Left lobe of liver (tissue), 2 donors: Measurements from ENCODE around the gene CAV1. TPM values are rescaled to one million over a fixed set of nuclear protein-coding genes. Genes with fewer than 3 reads are reported as not detected.

Experiments used
- ATAC-seq: fragments of 200-7000 bp; cut with Tn5 transposase; one replicate; pipeline ENCODE4 v1.9.1; 2020; ENCODE audit warnings: mild to moderate bottlenecking, moderate library complexity
- DNase-seq: peaks from one replicate; pipeline ENCODE4 v3.0.0-alpha.2; 2020; ENCODE audit warnings: low spot score
- total RNA-seq: library from RNA; stranded (reverse); gene quantifications from one replicate; pipeline ENCODE4 v1.2.1, GENCODE V29; 2021
- donor health status: DM: no; HTN: no; CAD: no; lungs with moderate emphysema.
- donor health status: DM: no; HTN: yes; CAD: no.

Gene CAV1
- total RNA-seq, 1 donor from 2014 or later: 9.3 TPM

DNA sequence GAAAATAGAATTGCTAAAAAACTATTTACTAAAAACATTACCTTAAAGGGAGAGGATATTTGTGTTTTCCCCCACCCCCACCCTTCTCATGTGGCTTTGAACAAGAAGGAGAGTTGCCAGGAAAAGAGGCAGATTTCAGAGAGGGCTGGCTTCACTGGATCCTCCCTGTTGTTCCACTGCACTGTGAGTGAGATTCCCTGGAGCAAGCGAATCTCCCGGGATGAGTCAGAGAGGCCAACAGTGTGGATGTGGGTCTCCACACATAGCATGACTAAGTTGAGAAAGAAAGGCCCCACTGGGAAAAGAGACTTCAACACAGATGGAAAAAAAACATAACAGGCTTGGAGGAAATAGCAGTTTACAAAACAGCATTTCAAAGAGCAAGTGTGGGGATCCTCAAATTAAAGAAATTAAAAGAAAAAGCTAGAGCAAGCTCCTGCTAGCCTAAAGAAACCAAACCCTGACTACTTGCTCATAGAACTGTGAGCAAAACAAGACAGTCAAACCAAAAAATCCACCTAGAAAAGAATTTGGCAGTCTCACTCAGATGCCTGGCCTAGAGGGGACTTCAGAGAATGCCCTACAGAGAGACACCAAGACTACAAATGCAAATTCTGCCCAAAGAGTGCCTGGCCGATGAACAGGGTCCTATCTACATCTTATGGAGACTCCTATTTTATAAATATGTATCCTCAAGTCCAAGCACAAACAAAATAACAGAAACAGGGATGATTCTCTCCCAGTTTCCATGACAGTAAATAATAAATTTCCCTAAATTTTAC, 3.4 kb downstream of the CAV1 start:
- DNase-seq (no peak), ATAC-seq (no peak)

DNA sequence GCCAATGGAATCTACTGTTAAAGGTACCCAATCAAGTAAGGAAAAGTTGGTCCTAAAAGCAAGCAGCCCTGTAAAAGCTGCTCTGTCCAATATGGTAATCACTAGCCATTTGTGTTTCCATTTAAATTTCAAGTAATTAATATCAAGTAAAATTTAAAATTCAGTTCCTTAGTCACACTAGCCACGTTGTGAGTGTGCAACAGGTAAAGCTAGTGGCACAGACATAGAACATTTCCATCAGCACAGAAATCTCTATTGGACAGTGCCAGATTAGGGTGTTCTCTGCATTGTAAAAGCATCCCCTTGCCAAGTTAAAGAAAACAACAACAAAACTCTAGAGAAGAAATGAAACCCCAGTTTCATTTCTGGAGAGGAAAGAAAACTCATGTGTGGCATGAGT, 4.4 kb downstream of the CAV1 start:
- no peak for DNase-seq
- no peak for ATAC-seq

DNA sequence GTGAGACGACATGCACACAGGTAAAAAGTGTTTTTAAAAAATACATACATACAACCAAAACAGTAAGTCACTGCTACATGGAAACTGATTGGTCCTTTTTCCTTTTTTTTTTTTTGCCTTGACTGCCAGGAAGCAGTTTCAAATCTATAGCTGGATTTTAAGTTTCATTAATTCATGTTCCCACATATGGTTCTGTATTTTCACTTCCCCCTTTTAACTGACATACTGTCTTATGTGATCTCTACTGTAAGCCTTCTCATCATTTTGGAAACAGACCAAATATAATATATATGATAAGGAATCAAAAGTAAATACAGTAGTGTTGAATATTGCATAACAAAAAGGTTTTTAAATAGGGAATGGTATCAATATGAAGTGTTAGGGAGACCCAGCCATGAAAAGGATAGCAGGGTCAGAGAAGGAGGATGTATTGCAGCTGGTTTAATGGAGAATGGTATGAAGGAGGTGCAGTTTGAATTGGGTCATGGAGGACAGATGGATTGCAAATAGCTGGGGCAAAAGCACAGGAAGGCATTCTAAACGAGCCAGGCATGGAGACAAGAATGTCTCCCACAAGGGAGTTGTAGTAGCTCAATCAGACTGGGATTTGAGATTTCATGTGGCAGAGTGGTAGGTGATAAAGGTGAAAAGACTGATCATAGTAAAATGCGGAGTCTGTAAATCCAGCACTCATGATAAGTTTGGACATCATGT, 5.4 kb downstream of the CAV1 start:
- DNase-seq: no peak
- no peak for ATAC-seq

DNA sequence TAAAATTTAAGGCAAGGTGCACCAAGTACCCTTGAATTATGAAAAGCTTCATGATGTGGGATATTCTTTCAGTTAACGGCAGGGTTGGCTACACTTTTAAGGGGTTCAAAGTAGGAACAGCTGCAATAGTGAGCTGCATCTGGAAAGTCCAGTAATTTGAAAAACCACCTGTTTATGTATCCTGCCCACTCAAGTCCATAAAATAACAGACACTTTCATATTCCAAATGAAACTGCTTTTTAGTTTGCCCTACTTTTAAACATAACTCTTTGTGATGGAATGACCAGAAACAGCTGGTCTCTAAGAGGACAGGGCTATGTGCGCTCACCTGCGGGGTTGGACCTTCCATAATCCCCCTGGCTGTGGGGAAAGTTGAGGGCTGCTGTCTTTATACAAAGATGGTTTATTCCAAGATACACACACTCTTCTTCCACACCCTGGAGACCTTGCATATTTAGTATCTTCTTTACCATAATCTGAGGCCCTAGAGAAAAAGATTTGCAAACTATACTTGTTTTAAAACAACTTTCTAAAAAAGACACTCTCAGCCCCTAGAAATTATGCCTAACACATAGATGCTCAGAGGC, 7.4 kb downstream of the CAV1 start:
- ATAC-seq (no peak), DNase-seq (no peak)

DNA sequence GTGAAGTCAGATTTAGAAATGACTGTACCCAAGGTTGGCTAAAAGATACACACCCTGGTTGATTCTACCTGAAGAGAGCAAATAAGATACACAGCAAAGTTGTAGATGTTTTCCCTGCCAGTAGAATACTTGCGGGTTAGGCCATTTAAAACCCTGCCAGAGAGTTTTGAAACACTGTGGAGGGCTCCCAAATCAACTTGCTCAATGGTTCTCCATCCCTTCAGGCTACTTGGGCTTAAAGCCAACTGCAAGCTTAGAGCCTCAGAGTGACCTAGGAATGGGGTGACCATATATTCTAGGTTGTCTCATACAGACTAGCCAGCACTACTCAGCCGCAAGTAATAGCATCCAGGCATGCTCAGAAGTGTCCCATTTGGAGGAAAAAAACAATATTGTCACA, 10.0 kb downstream of the CAV1 start:
- DNase-seq (peak; percentile 68), ATAC-seq (peak; percentile 64)

DNA sequence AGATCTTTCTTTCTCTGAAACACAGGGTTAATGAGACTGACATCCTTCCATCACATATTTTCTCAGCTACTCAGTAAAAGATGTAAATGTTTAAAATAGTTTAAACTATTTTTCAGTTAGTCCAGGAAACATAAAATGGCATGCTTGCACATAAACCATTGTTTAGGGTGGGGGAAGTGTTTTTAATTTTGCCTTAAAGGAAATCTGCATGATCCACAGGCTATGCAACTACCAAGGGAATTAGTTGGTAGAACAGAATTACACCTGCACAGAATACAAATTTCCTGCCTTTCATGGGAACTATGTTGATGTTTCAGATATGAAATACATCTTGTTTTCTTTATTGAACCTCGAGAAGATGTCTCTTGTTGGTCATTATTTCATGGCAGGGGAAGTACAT, 10.6 kb downstream of the CAV1 start:
- no peak for DNase-seq
- ATAC-seq: no peak

DNA sequence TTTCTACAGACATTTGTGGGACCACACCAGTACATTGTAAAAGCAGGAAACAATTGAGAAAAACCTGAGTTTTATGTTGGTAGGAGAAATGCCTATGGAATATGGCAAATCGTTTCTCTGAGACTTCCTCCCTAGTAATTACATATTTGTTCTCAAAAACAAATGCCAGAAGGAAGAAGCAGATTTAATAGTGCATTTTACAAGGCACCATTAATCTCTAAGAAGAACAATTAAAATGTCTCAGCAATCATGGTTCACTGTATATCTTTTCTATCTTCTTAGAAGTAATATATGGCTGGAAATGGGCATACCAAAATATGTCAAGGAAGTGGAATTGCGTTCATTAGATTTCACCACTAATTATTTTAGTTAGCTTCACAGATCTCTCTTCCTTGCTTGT, 13.3 kb downstream of the CAV1 start:
- no peak for DNase-seq
- no peak for ATAC-seq

DNA sequence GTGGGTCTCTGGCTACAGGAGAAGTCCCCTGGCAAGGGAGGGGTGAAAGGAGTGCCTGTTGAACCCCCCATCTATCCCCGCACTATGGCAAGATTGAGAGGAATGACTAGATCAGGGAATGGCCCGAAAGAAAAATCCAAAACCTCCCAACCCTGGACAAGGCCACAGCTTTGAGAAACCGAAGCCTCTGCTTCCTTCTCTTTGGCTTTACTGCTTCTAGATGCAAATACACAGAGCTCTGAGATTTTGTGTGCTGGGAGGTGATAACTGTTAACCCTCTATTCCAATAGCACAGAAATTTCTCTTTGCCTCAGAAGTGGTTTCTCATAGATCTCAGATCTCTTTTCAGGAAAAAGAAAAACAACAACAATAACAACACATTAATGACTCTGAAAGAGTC, 15.0 kb downstream of the CAV1 start:
- no peak for ATAC-seq
- no peak for DNase-seq

DNA sequence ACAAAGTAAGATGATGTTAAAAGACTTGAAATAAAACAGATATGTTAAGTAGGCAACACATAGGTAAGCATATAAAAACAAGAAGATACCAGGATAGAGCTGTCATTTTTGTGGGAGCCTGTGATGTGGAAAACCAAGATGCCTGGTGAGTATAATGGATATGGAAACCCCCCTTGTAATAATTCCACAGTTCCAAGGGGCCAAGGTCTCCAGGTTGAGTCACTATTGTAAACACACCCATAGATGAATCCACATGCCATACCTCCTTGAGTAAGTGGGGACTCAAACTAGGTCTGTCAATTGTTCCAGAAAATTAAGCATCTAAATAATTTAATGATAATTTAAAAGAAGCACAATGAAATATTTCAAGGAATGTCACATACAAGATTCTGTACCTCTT, 15.9 kb downstream of the CAV1 start:
- DNase-seq (no peak), ATAC-seq (no peak)

DNA sequence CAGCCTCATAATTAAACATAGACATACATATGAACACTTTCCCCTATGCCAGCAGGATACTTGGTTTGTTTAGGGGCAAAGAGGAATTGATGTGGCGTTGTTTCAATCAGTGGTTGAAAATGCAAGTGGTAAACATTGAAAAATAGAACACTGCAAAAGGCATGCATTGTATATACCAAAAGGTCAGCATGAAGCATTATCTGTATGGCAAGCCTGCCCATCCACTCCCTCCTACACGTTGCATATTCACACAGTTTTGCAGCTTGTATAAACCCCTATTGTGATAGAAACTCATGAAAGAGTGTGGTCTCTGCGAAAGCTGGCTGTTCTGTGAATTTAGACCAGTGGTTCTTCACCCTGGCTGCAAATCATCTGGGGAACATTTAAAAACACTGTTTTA, 17.1 kb downstream of the CAV1 start:
- DNase-seq: no peak
- no peak for ATAC-seq

DNA sequence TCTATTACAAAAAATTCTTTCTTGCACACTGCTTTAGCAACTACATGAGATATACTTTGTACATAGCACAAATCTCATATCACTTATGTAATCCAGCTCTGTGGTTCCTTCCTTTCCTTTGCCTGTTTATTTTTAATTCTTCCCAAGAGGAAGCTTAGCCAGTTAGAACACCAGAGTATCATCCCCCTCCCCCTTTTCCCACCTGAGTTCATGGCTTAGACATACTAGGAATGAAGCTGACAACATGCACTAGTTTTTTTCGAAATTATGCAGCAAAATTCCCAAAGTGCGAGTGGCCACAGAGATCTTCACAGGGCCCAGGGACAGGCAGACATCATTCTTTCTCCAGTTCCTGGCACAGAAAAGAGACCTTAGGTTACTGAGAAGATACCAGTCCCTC, 17.8 kb downstream of the CAV1 start:
- no peak for ATAC-seq
- DNase-seq: no peak

DNA sequence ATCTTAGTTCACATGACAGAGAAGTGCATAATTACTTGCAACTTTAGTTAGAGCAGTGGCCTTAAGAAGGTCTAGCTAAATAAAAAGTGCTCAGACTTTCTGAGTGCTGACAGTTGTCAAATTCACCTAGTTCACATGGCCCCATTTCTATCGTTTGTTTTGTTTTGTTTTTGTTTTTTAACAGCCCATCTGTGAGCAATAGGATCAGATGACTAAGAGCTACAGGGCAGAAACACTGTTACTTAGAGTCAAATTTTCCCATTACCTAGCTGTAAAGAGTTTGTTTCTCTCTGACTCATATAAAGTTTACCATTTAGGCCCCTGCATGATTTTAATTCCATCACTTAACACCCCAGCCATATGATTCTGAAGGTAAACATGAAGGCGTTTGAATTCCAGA, 18.8 kb downstream of the CAV1 start:
- no peak for ATAC-seq
- no peak for DNase-seq

DNA sequence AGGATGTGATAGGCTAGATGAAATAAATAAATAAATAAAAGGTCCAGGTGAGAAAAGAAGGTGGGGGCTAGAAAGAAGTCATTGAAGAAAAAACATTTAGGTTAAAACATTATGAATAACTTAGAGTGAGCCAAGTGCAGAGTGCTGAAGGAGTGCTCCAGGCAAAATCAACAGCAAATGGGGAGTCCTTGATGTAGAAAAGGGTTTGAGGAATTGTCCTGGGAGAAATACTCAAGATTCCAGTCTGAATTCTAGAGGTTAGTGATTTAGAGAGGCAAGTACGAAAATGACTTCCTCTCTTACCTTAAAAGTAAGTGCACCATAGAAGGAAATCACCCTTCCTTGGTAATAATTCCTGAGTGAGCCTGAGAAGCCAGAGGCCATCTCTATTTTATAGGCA, 19.7 kb downstream of the CAV1 start:
- ATAC-seq (no peak), DNase-seq (no peak)

DNA sequence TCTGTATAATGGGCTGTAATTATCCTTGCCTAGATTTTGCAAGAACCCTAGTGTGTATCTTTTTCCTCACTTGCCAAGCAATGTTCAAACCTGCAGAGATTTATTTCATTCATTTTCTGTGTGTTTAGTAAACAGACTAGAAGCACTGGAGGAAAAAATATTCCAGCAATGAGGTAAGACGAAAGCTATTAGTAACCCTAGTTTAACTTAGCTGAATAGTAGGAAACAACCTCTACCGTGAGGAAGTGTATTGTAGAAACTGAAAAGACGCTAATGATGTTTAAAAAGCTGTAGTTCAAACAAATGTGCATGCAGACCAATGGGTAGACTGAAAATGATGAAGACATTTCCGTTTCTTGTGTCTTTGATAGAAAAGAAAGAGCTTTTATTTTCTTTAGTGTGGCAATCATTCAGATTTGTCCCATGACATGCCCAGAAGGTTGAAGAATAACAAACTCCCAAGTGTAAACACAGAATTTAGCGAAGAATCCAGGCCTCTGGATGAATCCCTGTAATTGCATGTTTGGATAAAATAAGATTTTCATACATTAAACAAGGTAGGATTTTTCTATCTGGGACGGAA, 20.7 kb downstream of the CAV1 start:
- no peak for ATAC-seq

DNA sequence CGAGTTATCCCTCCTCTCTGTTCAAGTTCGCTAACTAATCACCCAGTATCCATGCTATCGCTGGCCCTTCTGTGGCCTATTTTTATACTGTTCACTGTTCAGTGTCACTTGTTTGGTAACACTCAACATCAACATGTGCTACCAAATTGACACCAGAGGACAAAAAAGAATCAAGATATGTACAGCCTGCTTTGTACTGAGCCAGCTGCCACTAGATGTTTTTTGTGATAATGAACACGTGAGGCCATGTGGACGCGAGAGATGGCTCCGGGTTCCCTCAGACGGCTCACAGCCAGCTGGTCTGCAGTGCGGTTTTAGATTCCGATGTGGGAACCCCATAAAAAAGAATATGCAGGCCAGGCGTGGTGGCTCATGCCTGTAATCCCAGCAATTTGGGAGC, 21.2 kb downstream of the CAV1 start:
- ATAC-seq: no peak
- DNase-seq: no peak

More for the DNA sequence above, 20.7 kb downstream of the CAV1 start:
- no peak for DNase-seq

DNA sequence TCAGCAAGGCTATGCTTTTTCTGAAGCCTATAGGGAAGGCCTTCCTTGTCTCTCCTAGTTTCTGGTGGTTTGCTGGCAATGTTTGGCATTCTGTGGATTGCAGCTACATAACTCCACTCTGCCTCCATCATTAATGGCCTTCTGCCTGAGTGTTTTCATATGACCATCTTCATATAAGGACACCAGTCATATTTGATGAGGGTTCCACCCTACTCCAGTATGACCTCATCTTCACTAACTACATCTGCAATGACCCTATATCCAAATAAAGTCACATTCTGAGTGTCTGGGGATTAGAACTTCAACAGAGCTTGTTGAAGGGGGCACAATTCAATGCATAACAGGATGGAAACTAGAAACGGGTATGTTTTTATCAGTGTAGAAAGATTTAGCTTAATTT, 22.1 kb downstream of the CAV1 start:
- no peak for ATAC-seq

DNA sequence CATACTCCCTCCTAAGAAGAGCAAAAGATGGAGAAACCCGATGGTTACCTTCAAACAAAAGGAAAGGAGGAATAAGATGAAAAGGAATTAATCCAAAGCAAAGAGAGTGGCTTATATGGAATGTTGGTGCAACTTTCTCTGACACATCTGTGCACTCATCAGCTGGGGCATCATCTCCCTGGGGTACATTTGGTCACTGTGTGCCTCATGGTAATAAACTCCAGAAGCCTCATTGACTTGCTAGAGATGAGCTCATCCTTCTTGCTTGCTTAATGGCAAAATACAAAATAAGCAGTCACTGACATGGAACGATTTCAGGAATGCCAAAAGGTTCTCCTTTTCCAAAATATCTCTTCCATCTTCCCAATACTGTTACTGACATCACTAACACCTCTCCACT, 22.5 kb downstream of the CAV1 start:
- ATAC-seq: no peak

More for the DNA sequence above, 22.1 kb downstream of the CAV1 start:
- DNase-seq: no peak

DNA sequence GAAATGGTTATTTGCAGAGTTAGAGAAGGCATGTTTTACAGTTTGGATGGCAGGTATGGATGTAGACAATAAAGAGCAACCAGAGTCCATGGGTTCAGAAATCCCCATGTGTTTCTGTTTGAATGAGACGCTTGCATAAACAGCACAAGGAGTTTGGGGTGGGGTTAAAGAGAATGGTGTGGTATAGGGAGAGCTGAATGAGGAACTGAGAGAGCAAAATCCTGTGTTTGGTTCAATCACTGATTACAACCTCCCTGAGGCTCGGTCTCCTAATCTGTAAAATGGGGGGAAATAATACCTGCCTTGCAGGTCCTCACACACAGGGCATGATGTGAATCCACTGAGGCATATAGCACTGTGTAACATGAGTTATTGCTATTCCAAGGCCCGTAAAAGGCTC, 23.7 kb downstream of the CAV1 start:
- no peak for DNase-seq
- no peak for ATAC-seq

More for the DNA sequence above, 22.5 kb downstream of the CAV1 start:
- DNase-seq: no peak

DNA sequence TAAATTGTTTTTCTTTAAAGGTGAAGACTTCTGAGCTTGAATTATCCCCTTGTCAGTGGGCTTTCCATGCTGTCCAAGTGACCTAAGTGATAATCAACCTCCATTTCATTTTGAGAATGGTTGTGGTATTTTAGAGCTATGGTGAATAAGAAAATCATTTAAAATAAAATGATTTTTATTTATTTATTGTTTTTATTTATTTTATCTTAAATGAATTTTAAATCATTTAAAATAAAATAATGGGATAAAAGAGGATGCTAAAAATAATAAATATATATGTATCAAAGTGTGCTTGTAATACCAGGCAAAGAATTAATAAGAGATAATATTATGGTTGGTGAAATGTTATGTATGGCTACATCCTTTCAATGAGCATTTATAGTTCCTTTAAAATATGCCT, 24.5 kb downstream of the CAV1 start:
- no peak for DNase-seq
- ATAC-seq: no peak

DNA sequence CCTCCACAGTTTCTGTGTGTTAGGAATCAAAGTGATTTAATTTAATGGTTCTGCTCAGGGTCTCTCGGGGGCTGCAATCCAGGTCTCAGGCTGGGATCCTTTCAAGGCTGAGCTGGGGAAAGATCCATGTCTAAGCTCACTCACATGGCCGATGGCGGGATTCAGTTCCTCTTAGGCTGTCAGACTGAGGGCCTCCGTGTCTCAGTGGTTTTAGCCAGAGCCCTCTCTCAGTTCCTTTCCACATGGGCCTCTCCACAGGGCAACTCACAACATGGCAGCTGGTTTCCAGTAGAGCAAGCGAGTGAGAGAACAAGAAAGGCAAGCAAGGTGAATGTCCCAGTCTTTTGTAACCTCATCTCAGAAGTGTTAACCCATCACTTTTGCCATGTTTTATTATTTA, 26.9 kb downstream of the CAV1 start:
- ATAC-seq: no peak
- DNase-seq: no peak

DNA sequence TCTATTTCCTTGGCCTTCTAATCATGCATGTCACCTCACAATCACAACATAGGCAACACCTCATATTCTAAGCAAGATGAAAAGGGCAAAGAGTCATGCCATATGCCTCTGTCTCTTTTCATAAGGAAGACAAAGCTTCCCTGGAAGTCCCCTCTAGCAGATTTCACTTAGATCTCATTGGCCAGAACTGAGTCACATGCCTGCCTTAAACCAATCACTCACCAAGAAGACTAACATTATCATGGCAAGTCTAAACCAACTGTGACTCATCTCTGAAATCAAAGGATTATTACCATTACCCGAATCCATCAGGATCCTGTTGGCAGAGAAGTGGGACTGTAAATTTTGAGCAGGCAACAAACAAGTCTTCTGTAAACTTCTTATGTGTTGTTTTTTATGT, 27.8 kb downstream of the CAV1 start:
- ATAC-seq (no peak), DNase-seq (no peak)
